GM18907 (cell line): ENCODE results near the gene ANXA9.

Experiments used
- ATAC-seq: cut with Tn5 transposase; IDR thresholded peaks from one replicate; pipeline ENCODE4 v1.9.1; 2021; ENCODE audit warnings: mild to moderate bottlenecking, moderate library complexity; ENCODE audit not compliant: unreplicated experiment

The ANXA9 gene

DNA sequence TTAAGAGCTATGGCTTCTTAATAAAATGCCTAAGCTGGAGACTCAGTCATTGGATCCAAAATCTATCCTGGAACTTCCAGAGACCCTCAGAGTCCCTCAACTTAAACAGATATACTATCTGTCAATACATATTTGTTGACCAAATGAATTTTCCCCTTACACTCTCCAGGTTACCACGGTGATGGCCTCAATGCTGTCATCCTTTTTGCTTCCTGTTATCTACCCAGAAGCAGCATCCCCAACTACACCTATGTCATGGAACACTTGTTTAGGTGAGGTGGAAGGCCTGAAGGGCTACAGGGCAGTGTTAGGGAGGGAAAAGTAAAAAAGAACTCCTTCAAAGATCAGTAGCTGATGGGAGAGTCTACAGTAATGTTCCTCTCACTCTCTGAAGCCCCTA, 61.1 kb downstream of the ANXA9 start:
- no peak for ATAC-seq
